CD4-positive, alpha-beta memory T cell (primary cell): ENCODE data around the gene FOXN3. TPM values are rescaled to one million over a fixed set of nuclear protein-coding genes. Genes with fewer than 3 reads are reported as not detected.

Experiments
- CTCF ChIA-PET: fragments of 350-600 bp; sonication (Branson Sonifier 250); formaldehyde crosslinking; loops from one replicate; lab custom pipeline; 2021; ENCODE audit warnings: inconsistent platforms; ENCODE audit not compliant: partially characterized antibody; lab: Charles Lee
- POLR2A ChIA-PET: fragments of 350-600 bp; sonication (Branson Sonifier 250); formaldehyde crosslinking; loops from one replicate; lab custom pipeline; 2021; ENCODE audit not compliant: partially characterized antibody; lab: Charles Lee
- DNase-seq, 5 donors: peaks; one replicate each; pipeline versions ENCODE4 v3.0.0 to v3.0.0-alpha.2; 2020 to 2022; ENCODE audit warnings: mixed read lengths in 1 of 5
- H3K27ac ChIP-seq: one replicate; pipeline ENCODE4 v1.7.0; 2013; ENCODE audit warnings: low read depth, low read length
- H3K27me3 ChIP-seq: 2 replicates; pipeline ENCODE4 v1.7.0; 2013; ENCODE audit warnings: mild to moderate bottlenecking, low read length, moderate library complexity; ENCODE audit not compliant: insufficient read depth
- H3K36me3 ChIP-seq: 2 replicates; pipeline ENCODE4 v1.7.0; 2013; ENCODE audit warnings: mild to moderate bottlenecking, low read length, moderate library complexity; ENCODE audit not compliant: insufficient read depth
- H3K4me1 ChIP-seq: 2 replicates; pipeline ENCODE4 v1.7.0; 2013; ENCODE audit warnings: mild to moderate bottlenecking, low read length, moderate library complexity; ENCODE audit not compliant: insufficient read depth
- H3K4me3 ChIP-seq, 2 donors: one replicate each; pipeline ENCODE4 v1.7.0; 2013; ENCODE audit warnings: low read length in 2 of 2, mild to moderate bottlenecking in 1 of 2
- H3K9me3 ChIP-seq, 2 donors: one replicate each; pipeline ENCODE4 v1.7.0; 2013; ENCODE audit warnings: low read length in 2 of 2, control low read depth in 1 of 2; ENCODE audit not compliant: control insufficient read depth in 1 of 2
- H3K27ac Mint-ChIP-seq, 7 donors: one replicate each; pipeline ENCODE4 v1.8.0; 2020 to 2021; ENCODE audit warnings: mixed read lengths in 7 of 7, mild to moderate bottlenecking in 6 of 7, inconsistent platforms in 3 of 7, moderate library complexity in 3 of 7
- H3K27me3 Mint-ChIP-seq, 2 donors: one replicate each; pipeline ENCODE4 v1.8.0; 2020 to 2021; ENCODE audit warnings: mixed read lengths in 2 of 2
- H3K36me3 Mint-ChIP-seq, 2 donors: one replicate each; pipeline ENCODE4 v1.8.0; 2020 to 2021; ENCODE audit warnings: mixed read lengths in 2 of 2, inconsistent platforms in 1 of 2, mild to moderate bottlenecking in 1 of 2
- H3K4me1 Mint-ChIP-seq, 4 donors: one replicate each; pipeline ENCODE4 v1.8.0; 2020 to 2021; ENCODE audit warnings: mixed read lengths in 4 of 4, mild to moderate bottlenecking in 1 of 4
- H3K4me3 Mint-ChIP-seq, 8 donors: one replicate each; pipeline ENCODE4 v1.8.0; 2020 to 2021; ENCODE audit warnings: mixed read lengths in 8 of 8, mild to moderate bottlenecking in 7 of 8, moderate library complexity in 6 of 8, inconsistent platforms in 3 of 8
- H3K9me3 Mint-ChIP-seq, 8 donors: one replicate each; pipeline ENCODE4 v1.8.0; 2020 to 2021; ENCODE audit warnings: mixed read lengths in 8 of 8, mild to moderate bottlenecking in 5 of 8, inconsistent platforms in 3 of 8, moderate library complexity in 1 of 8
- intact Hi-C: fragments of 100-400 bp; cut with micrococcal nuclease; formaldehyde crosslinking; loops from one replicate; pipeline ENCODE4 v1.15.1; 2023
- polyA plus RNA-seq, 2 donors: library from polyadenylated mRNA; unstranded; fragments of 300-500 nt; fragmentation: Illumina TruSeq; gene quantifications; one replicate each; pipeline ENCODE4 v1.2.3, GENCODE V29; 2021
- total RNA-seq, 2 experiments: library from RNA; stranded (reverse); gene quantifications; one replicate each; pipeline ENCODE4 v1.2.3, GENCODE V29; 2021

Gene FOXN3
- total and polyA plus RNA-seq, 4 experiments from 2014 or later: 92.6 to 111 (median 106) TPM

GRCh38 chr14:89315493-89316470, 101.3 kb downstream of the FOXN3 start:
- no peaks in the 10 kb centered on the region for H3K36me3 ChIP-seq
- ChIA-PET CTCF (no interaction called here), POLR2A (no interaction called here)
- Mint-ChIP-seq H3K36me3 (peaks cover 18 to 48% of the 10 kb centered on the region in 2 donors), H3K4me1 (peaks cover 21 to 55% (median 34%) of the 10 kb centered on the region in 4 donors), H3K27me3 (no peaks in the 10 kb centered on the region), H3K27ac (peak overlapping the region in 1 of 7 donors; percentile 6), H3K4me3 (no peak overlapping the region), H3K9me3 (peaks cover 0 to 15% (median 1%) of the 10 kb centered on the region in 8 donors)
- no peak overlapping the region for H3K4me3 ChIP-seq
- H3K27me3 ChIP-seq: no peaks in the 10 kb centered on the region
- no peak for DNase-seq
- H3K27ac ChIP-seq: no peak overlapping the region
- H3K9me3 ChIP-seq: no peaks in the 10 kb centered on the region
- intact Hi-C loops: no loop called here
- H3K4me1 ChIP-seq: peaks cover 4% of the 10 kb centered on the region

- H3K36me3 Mint-ChIP-seq: peaks cover 14 to 40% of the 10 kb centered on the region in 2 donors
- no peaks in the 10 kb centered on the region for H3K27me3 Mint-ChIP-seq
- Histone ChIP-seq H3K27me3 (no peaks in the 10 kb centered on the region), H3K4me3 (no peak overlapping the region), H3K4me1 (peaks cover 3% of the 10 kb centered on the region), H3K36me3 (no peaks in the 10 kb centered on the region), H3K9me3 (no peaks in the 10 kb centered on the region), H3K27ac (no peak overlapping the region)
- no peak for DNase-seq
- peaks cover 16 to 57% (median 31%) of the 10 kb centered on the region in 4 donors for H3K4me1 Mint-ChIP-seq
- no peak overlapping the region for H3K4me3 Mint-ChIP-seq
- CTCF ChIA-PET: no interaction called here
- H3K9me3 Mint-ChIP-seq: peaks cover 0 to 7% (median 1%) of the 10 kb centered on the region in 8 donors
- intact Hi-C loops: loop anchor here (5.0 kb wide), 1 partner anchor 278 kb away; no protein-coding TSS in a partner anchor
- H3K27ac Mint-ChIP-seq: peak overlapping the region in 1 of 7 donors; percentile 10
- POLR2A ChIA-PET: interaction anchor here (0.6 kb wide), 1 partner anchor 21 kb away, joined by 3 read pairs; no protein-coding TSS in a partner anchor
Observed at GRCh38 chr14:89314274-89314673, 102.8 kb downstream of the FOXN3 start.

GRCh38 chr14:89312932-89313331, 104.1 kb downstream of the FOXN3 start:
- H3K27ac ChIP-seq: no peak overlapping the region
- intact Hi-C loops: loop anchor here (5.0 kb wide), 1 partner anchor 279 kb away; no protein-coding TSS in a partner anchor
- Mint-ChIP-seq H3K27me3 (no peaks in the 10 kb centered on the region), H3K4me1 (peaks cover 16 to 55% (median 27%) of the 10 kb centered on the region in 4 donors), H3K27ac (no peak overlapping the region), H3K9me3 (peaks cover 0 to 2% (median 0%) of the 10 kb centered on the region in 8 donors), H3K36me3 (peaks cover 11 to 35% of the 10 kb centered on the region in 2 donors), H3K4me3 (no peak overlapping the region)
- no peaks in the 10 kb centered on the region for H3K4me1 ChIP-seq
- ChIA-PET POLR2A (no interaction called here), CTCF (no interaction called here)
- H3K36me3 ChIP-seq: no peaks in the 10 kb centered on the region
- no peaks in the 10 kb centered on the region for H3K27me3 ChIP-seq
- H3K4me3 ChIP-seq: no peak overlapping the region
- H3K9me3 ChIP-seq: no peaks in the 10 kb centered on the region
- no peak for DNase-seq

- H3K27me3 Mint-ChIP-seq: no peaks in the 10 kb centered on the region
Observed at GRCh38 chr14:89310211-89310610, 106.8 kb downstream of the FOXN3 start.

GRCh38 chr14:89309670-89310177, 107.3 kb downstream of the FOXN3 start:
- Histone ChIP-seq H3K27me3 (no peaks in the 10 kb centered on the region), H3K4me1 (peaks cover 10% of the 10 kb centered on the region), H3K27ac (no peak overlapping the region), H3K4me3 (no peak overlapping the region), H3K36me3 (no peaks in the 10 kb centered on the region), H3K9me3 (no peaks in the 10 kb centered on the region)
- no peak for DNase-seq
- H3K9me3 Mint-ChIP-seq: peaks cover 0 to 2% (median 0%) of the 10 kb centered on the region in 8 donors
- H3K4me3 Mint-ChIP-seq: no peak overlapping the region
- intact Hi-C loops: loop anchor here (5.0 kb wide), 1 partner anchor 283 kb away; no protein-coding TSS in a partner anchor
- POLR2A ChIA-PET: no interaction called here
- peaks cover 26 to 59% (median 37%) of the 10 kb centered on the region in 4 donors for H3K4me1 Mint-ChIP-seq
- H3K27me3 Mint-ChIP-seq: no peaks in the 10 kb centered on the region
- H3K27ac Mint-ChIP-seq: no peak overlapping the region
- peaks cover 9 to 15% of the 10 kb centered on the region in 2 donors for H3K36me3 Mint-ChIP-seq
- CTCF ChIA-PET: no interaction called here

More at GRCh38 chr14:89310211-89310610, 106.8 kb downstream of the FOXN3 start:
- peak overlapping the region in 1 of 7 donors; percentile 65 for H3K27ac Mint-ChIP-seq
- H3K9me3 Mint-ChIP-seq: peaks cover 0 to 2% (median 0%) of the 10 kb centered on the region in 8 donors
- H3K9me3 ChIP-seq: no peaks in the 10 kb centered on the region
- H3K27ac ChIP-seq: no peak overlapping the region
- peaks cover 25 to 59% (median 35%) of the 10 kb centered on the region in 4 donors for H3K4me1 Mint-ChIP-seq
- H3K36me3 Mint-ChIP-seq: peaks cover 8 to 19% of the 10 kb centered on the region in 2 donors
- peaks cover 5% of the 10 kb centered on the region for H3K4me1 ChIP-seq
- POLR2A ChIA-PET: no interaction called here
- intact Hi-C loops: loop anchor here (5.0 kb wide), 1 partner anchor 282 kb away; no protein-coding TSS in a partner anchor
- H3K36me3 ChIP-seq: no peaks in the 10 kb centered on the region
- DNase-seq: no peak
- H3K4me3 ChIP-seq: no peak overlapping the region
- H3K27me3 ChIP-seq: no peaks in the 10 kb centered on the region
- no peak overlapping the region for H3K4me3 Mint-ChIP-seq
- CTCF ChIA-PET: interaction anchor here (0.5 kb wide), 1 partner anchor 157 kb away, joined by 3 read pairs; no protein-coding TSS in a partner anchor

- CTCF ChIA-PET: no interaction called here
- peaks cover 8 to 18% of the 10 kb centered on the region in 2 donors for H3K36me3 Mint-ChIP-seq
- POLR2A ChIA-PET: no interaction called here
- H3K9me3 Mint-ChIP-seq: no peaks in the 10 kb centered on the region
- no peaks in the 10 kb centered on the region for H3K27me3 Mint-ChIP-seq
- Histone ChIP-seq H3K4me3 (no peak overlapping the region), H3K9me3 (no peaks in the 10 kb centered on the region), H3K27me3 (no peaks in the 10 kb centered on the region), H3K36me3 (no peaks in the 10 kb centered on the region), H3K4me1 (peaks cover 11% of the 10 kb centered on the region), H3K27ac (no peak overlapping the region)
- peak overlapping the region in 1 of 8 donors; percentile 13 for H3K4me3 Mint-ChIP-seq
- H3K27ac Mint-ChIP-seq: peak overlapping the region in 3 of 7 donors; percentile 3 to 72 (median 20)
- no peak for DNase-seq
- intact Hi-C loops: no loop called here
- H3K4me1 Mint-ChIP-seq: peaks cover 34 to 65% (median 45%) of the 10 kb centered on the region in 4 donors
Observed at GRCh38 chr14:89308232-89308959, 108.6 kb downstream of the FOXN3 start.
